ENCODE data around the gene AADACL4.
"Not testable (repeated sequence)": the region's sequence is repeated elsewhere in the genome, so short reads cannot be mapped to it uniquely, and the experiment has no call there.

Gene AADACL4

DNA sequence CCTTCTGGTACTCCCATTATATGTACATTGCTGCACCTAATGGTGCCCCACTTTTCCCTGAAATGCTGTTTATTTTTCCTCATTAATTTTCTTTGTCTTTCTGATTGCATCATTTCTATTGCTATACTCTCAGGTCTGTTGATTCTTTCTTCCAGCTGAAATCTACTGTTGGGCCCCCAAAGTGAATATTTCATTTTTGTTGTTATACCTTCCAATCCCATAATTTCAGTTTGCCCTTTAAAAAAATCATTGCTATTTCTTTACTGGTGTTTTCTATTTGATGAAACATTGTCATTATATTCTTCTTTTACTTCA, 3.0 kb upstream of the AADACL4 start:
- H3K27ac ChIP-seq, result no peak overlapping the region
- TF ChIP-seq, protein P1, sequence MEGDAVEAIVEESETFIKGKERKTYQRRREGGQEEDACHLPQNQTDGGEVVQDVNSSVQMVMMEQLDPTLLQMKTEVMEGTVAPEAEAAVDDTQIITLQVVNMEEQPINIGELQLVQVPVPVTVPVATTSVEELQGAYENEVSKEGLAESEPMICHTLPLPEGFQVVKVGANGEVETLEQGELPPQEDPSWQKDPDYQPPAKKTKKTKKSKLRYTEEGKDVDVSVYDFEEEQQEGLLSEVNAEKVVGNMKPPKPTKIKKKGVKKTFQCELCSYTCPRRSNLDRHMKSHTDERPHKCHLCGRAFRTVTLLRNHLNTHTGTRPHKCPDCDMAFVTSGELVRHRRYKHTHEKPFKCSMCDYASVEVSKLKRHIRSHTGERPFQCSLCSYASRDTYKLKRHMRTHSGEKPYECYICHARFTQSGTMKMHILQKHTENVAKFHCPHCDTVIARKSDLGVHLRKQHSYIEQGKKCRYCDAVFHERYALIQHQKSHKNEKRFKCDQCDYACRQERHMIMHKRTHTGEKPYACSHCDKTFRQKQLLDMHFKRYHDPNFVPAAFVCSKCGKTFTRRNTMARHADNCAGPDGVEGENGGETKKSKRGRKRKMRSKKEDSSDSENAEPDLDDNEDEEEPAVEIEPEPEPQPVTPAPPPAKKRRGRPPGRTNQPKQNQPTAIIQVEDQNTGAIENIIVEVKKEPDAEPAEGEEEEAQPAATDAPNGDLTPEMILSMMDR (conservative IDR thresholded peaks at IDR 0.05), result no peak

DNA sequence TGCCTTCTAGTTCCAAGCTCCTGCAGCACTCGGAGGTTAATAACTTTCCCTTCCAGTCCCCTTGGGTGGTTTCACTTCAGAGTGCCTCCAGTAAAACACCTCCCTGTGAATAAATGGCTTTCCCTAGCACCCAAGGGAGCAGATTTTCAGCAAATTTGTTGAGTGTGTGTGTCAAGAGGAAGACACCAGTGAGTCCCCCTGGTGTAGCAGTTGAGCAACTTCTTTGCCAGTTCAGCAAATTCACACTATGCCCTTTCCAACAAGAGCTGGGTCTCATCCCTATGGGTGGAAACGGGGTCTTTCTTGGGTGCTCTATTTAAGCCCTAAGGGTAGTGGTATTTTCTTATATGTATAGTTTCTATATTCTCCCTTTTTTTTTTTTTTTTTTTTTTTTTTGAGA, 806 bp upstream of the AADACL4 start:
- H3K27ac ChIP-seq, result no peak overlapping the region
- no peak for TF ChIP-seq ZFX (IDR thresholded peaks at IDR 0.05)
- TF ChIP-seq, protein P1 (conservative IDR thresholded peaks at IDR 0.05), result no peak

DNA sequence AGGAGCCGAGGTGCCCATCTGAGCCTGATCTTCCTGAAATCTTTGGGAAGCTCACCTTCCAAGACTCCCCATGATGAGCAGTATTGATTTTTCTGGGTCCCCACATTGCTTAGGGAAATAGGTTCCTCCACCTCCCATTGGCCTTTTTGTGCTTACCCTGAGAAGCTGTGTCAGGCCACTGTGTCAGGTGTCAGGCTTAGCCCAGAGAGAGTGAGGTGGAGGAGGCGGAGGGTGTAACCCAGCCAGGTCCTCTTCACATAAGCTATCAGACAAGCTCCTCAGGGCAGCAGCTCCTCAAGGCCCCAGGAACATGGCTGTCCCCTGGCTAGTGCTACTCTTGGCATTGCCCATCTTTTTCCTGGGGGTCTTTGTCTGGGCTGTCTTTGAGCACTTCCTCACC, 352 bp downstream of the AADACL4 start:
- no peak overlapping the region for H3K27ac ChIP-seq
- TF ChIP-seq, protein P1 (conservative IDR thresholded peaks at IDR 0.05), result no peak

DNA sequence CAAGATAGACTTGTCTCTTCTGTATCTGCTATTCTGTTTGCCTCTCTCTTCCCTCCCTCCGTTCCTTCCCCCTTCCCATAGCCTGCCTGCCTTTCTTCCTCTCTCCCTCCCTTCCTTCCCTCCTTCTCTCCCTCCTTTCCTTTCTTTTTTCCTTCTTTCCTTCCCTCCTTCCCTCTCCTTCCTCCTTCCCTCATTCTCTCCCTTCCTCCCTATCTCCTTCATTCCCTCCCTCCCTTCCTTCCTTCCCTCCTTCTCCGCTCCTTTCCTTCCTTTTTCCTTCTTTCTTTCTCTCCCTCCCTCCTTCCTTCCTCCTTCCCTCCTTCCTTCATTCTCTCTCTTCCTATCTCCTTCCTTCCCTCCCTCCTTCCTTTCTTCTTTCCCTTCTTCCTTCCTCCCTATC, 944 bp downstream of the AADACL4 start:
- TF ChIP-seq ZFX (IDR thresholded peaks at IDR 0.05), result no peak
- TF ChIP-seq, protein P1 (conservative IDR thresholded peaks at IDR 0.05), result no peak
- H3K27ac ChIP-seq, result no peak overlapping the region

DNA sequence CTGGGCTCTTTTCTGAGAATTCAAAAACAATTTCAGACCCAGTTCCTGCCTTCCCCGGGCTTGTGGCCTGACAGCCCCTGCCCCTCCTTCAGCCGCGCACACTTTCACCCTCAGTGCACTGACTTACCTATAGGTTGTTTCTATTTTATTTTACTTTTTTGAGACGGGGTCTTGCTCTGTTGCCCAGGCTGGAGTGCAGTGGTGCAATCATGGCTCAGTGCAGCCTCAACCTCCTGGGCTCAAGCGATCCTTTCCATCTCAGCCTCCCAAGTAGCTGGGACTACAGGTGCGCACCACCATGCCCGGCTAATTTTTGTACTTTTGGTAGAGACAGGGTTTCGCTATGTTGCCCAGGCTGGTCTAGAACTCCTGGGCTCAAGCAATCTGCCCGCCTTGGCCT, 1.5 kb downstream of the AADACL4 start:
- H3K27ac ChIP-seq, result not testable (repeated sequence)

DNA sequence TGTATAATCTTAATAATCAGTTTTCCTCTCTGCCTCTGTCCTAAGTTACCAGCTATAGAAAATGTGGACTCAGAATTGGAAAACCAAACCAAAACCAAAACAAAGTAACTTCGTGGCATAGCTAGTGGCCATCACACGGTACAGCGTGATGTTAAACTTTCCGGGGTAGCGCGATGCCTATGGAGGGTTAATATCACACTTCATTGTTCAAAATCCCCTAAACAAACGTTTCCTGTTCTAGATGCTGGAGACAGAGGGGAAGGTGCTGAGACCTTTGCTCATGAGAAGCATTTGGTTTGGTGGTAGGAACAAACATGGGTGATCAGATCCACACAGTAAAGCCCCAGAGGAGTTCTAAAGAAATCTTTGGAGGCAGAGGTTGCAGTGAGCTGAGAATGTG, 4.9 kb downstream of the AADACL4 start:
- no peak for TF ChIP-seq ZFX (IDR thresholded peaks at IDR 0.05)
- TF ChIP-seq, protein P1 (conservative IDR thresholded peaks at IDR 0.05), result no peak
- no peak overlapping the region for H3K27ac ChIP-seq

DNA sequence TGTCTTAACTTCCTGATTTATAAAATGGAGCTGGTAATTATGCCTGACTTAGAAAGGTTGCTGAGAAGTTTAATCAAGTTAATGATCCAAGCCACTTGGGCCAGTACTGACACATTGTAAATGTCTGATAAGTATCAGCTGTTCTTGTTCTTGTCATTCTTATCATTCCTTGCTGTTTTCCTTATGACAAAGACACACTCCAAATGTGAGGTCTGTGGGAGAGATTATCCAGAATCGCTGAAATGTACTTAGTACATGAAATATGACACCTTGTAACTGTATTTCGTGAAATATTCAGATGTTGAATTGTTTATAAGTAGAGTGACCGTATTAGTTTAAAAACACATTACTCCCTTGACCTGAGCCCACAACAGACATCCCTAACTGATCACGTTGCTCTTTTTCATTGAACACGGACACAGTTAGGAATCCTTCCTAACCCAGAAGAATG, 6.1 kb downstream of the AADACL4 start:
- TF ChIP-seq, protein P1 (conservative IDR thresholded peaks at IDR 0.05), result no peak
- TF ChIP-seq ZFX (IDR thresholded peaks at IDR 0.05), result no peak
- peak overlapping the region; percentile 9; the same call in 1 of the 2 replicates for H3K27ac ChIP-seq

DNA sequence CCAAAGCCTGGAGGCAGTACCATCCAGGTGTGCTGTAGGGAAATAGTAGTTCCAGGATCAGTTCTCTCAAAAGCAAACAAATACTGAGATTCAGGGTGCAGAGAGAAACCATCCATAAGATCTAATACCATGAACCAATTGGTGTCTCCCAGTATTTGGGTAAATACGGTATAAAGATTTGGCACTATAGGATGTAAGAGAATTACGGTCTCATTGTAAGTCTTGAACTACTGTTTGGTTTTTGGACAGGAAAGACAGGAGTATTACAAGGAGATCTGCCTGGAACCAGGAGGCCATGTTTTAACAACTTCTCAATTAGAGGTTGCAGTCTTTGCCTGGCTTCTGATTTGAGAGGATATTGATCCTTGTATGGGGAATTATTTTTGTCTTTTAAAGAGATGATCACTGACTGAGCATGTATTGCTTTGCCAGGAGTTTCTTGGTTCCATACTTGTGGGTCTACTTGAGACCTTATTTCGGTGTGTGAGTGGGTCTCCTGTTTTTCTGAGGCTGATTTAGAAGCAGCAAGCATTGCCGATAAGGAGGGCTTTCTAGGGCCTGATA, 10.2 kb downstream of the AADACL4 start:
- TF ChIP-seq, protein P1 (conservative IDR thresholded peaks at IDR 0.05), result no peak
- TF ChIP-seq ZFX (IDR thresholded peaks at IDR 0.05), result no peak

More for the DNA sequence above, 10.2 kb downstream of the AADACL4 start:
- H3K27ac ChIP-seq, result no peak overlapping the region

Measured in C4-2B (cell line).